Esophagus muscularis mucosa (tissue), 4 donors: ENCODE data around the gene UPF2. TPM values are rescaled to one million over a fixed set of nuclear protein-coding genes. Genes with fewer than 3 reads are reported as not detected.

Experiments
- DNase-seq: peaks from one replicate; pipeline ENCODE4 v3.0.0-alpha.2; 2017; ENCODE audit errors: extremely low spot score
- H3K27ac ChIP-seq, 4 donors: fragments of 200-600 bp; sonication (generic); replicated peaks in 1 of 4; 1 replicate in 3 of 4; 2 replicates in 1 of 4; pipeline ENCODE4 v1.5.1; 2016 to 2019; ENCODE audit warnings: mild to moderate bottlenecking in 1 of 4
- H3K27me3 ChIP-seq, 4 donors: fragments of 200-600 bp; sonication (generic); one replicate each; pipeline versions ENCODE4 v1.5.1 to v1.6.0; 2016 to 2019
- H3K36me3 ChIP-seq, 4 donors: fragments of 200-600 bp; sonication (generic); one replicate each; pipeline ENCODE4 v1.5.1; 2016 to 2019
- H3K4me1 ChIP-seq, 4 donors: fragments of 200-600 bp; sonication (generic); one replicate each; pipeline ENCODE4 v1.5.1; 2016 to 2019
- H3K4me3 ChIP-seq, 4 donors: fragments of 200-600 bp; sonication (generic); 1 replicate in 2 of 4; 2 replicates in 2 of 4; pipeline ENCODE4 v1.5.1; 2016 to 2019; ENCODE audit warnings: mild to moderate bottlenecking in 4 of 4, moderate library complexity in 1 of 4
- H3K9me3 ChIP-seq, 4 donors: fragments of 200-600 bp; sonication (generic); 1 replicate in 3 of 4; 2 replicates in 1 of 4; pipeline ENCODE4 v1.5.1; 2016 to 2019
- CTCF ChIP-seq, 3 experiments: fragments of 200-600 bp in 2 of 3; fragments of 450-650 bp in 1 of 3; sonication (generic) in 2 of 3; IDR thresholded peaks; one replicate each; pipeline ENCODE4 v1.5.1; 2017 to 2019; ENCODE audit warnings: antibody characterized with exemption in 3 of 3, mild to moderate bottlenecking in 2 of 3, moderate library complexity in 1 of 3
- EP300 ChIP-seq: sonication (generic); formaldehyde crosslinking; IDR thresholded peaks from one replicate; pipeline ENCODE4 v1.6.1; 2017; ENCODE audit warnings: antibody characterized with exemption
- POLR2A ChIP-seq: fragments of 450-650 bp; IDR thresholded peaks from one replicate; pipeline ENCODE4 v1.6.1; 2017; ENCODE audit warnings: antibody characterized with exemption, moderate library complexity, mild to moderate bottlenecking, low read depth
- POLR2AphosphoS5 ChIP-seq, 2 donors: sonication (generic); formaldehyde crosslinking; IDR thresholded peaks; one replicate each; pipeline ENCODE4 v1.6.1; 2017; ENCODE audit warnings: antibody characterized with exemption in 2 of 2
- WGBS: methylation state at CpG from one replicate; pipeline ENCODE4 v1.1.5; 2018; 5-methylcytosine and 5-hydroxymethylcytosine counted together
- intact Hi-C: fragments of 100-400 bp; cut with DNase I; formaldehyde crosslinking; loops from one replicate; pipeline ENCODE4 v1.15.1; 2023
- total RNA-seq, 4 donors: library from RNA; depleted of rRNA; stranded (reverse); fragments of >200 nt; gene quantifications; one replicate each; pipeline versions ENCODE4 v1.1.0 to v1.2.1, GENCODE V29; 2016

UPF2 gene
- total RNA-seq, 4 donors from 2014 or later = 26.0 to 38.6 (median 28.0) TPM

- intact Hi-C loops = no loop called here
- Histone ChIP-seq H3K4me1 (peaks cover 3 to 11% (median 6%) of the 10 kb centered on the region in 4 donors), H3K9me3 (no peaks in the 10 kb centered on the region), H3K4me3 (no peak overlapping the region), H3K27me3 (no peaks in the 10 kb centered on the region), H3K27ac (no peak overlapping the region), H3K36me3 (peaks cover 19 to 81% (median 57%) of the 10 kb centered on the region in 4 donors)
- DNase-seq = no peak
- WGBS = 91% methylated on average over 4 of the region's 4 CpGs
- no peak for TF ChIP-seq CTCF (IDR thresholded peaks at IDR 0.05)
- no peak for TF ChIP-seq POLR2A
- TF ChIP-seq EP300 = no peak
- no peak for TF ChIP-seq POLR2AphosphoS5 (IDR thresholded peaks at IDR 0.05)
These were observed 11.2 kb downstream of the UPF2 start for GRCh38 chr10:12031404-12031803.

DNA sequence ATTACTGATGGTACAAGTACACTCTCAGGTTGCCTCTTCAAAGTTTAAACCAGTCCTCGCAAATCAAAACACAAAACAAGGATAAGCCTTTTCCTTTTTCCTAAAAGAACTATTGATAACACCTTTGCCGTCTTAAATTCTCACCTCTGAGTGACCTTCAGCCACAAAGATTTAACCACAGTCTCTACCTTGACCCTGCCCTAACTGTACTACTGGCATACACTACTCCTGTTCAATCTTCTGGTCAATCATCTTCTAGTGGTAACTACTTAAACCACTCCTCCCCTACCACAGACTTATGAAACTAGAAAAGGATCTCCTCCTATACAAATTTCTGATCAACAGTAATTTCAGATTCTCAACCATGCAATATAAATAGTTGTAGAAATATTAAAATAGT is 15.1 kb downstream of the UPF2 start:
- Histone ChIP-seq H3K27me3 (no peaks in the 10 kb centered on the region), H3K9me3 (no peaks in the 10 kb centered on the region), H3K4me1 (peaks cover 0 to 15% (median 5%) of the 10 kb centered on the region in 4 donors), H3K36me3 (peaks cover 13 to 70% (median 34%) of the 10 kb centered on the region in 4 donors), H3K4me3 (no peak overlapping the region), H3K27ac (no peak overlapping the region)
- DNase-seq = no peak
- TF ChIP-seq CTCF (IDR thresholded peaks at IDR 0.05) (no peak), EP300 (no peak), POLR2A (no peak), POLR2AphosphoS5 (IDR thresholded peaks at IDR 0.05) (no peak)
- intact Hi-C loops = no loop called here
- 90% methylated on average over 2 of the region's 2 CpGs for WGBS

GRCh38 chr10:12025591-12025990 is 17.0 kb downstream of the UPF2 start:
- H3K4me3 ChIP-seq = no peak overlapping the region
- H3K36me3 ChIP-seq = peaks cover 10 to 56% (median 31%) of the 10 kb centered on the region in 4 donors
- TF ChIP-seq CTCF (IDR thresholded peaks at IDR 0.05) (no peak), POLR2AphosphoS5 (IDR thresholded peaks at IDR 0.05) (no peak), EP300 (no peak), POLR2A (no peak)
- no peaks in the 10 kb centered on the region for H3K9me3 ChIP-seq
- H3K4me1 ChIP-seq = peaks cover 0 to 11% (median 9%) of the 10 kb centered on the region in 4 donors
- no peaks in the 10 kb centered on the region for H3K27me3 ChIP-seq
- DNase-seq = no peak
- intact Hi-C loops = no loop called here
- H3K27ac ChIP-seq = no peak overlapping the region
- 90% methylated on average over 5 of the region's 5 CpGs for WGBS

DNA sequence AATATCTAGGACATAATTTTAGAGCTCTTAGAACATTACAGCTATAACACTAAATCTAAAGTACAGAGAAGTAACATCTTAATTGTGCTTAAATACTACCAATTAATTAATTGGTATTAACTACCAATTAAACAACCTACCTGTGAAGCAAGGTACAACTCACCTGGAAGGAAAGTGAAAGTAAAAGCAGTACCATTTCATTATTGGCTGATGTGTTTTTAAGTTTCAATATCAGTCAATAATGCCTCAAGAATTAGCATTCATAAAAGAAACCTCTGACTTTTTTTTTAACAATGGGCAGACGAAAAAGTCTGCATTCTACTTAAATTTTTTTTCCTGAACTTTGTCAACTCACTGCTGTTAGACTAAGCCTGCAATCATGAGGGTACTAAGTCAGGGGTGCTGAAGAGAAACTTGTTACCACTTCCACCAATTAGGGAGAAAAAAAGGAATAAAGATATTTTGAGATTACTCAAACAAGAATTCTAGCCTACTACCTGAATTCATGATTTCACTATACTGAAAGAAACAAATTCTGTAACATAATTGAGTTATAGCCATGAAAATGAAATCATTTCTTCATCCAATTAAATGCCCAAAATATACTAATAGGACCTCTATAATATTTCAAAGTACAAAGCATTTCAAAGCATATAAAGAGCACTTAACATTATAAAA is 19.9 kb downstream of the UPF2 start:
- Histone ChIP-seq H3K4me3 (no peak overlapping the region), H3K4me1 (peaks cover 0 to 33% (median 26%) of the 10 kb centered on the region in 4 donors), H3K27me3 (no peaks in the 10 kb centered on the region), H3K27ac (no peak overlapping the region), H3K9me3 (no peaks in the 10 kb centered on the region), H3K36me3 (peaks cover 0 to 34% (median 13%) of the 10 kb centered on the region in 4 donors)
- no peak for DNase-seq
- intact Hi-C loops = no loop called here
- WGBS = 74% methylated on average over 1 of the region's 1 CpG
- TF ChIP-seq POLR2AphosphoS5 (IDR thresholded peaks at IDR 0.05) (no peak), EP300 (no peak), POLR2A (no peak), CTCF (IDR thresholded peaks at IDR 0.05) (no peak)

- Histone ChIP-seq H3K4me1 (peaks cover 0 to 33% (median 22%) of the 10 kb centered on the region in 4 donors), H3K36me3 (peaks cover 0 to 19% (median 7%) of the 10 kb centered on the region in 4 donors), H3K4me3 (no peak overlapping the region), H3K9me3 (no peaks in the 10 kb centered on the region), H3K27ac (no peak overlapping the region), H3K27me3 (no peaks in the 10 kb centered on the region)
- TF ChIP-seq POLR2A (no peak), POLR2AphosphoS5 (IDR thresholded peaks at IDR 0.05) (no peak), EP300 (no peak), CTCF (IDR thresholded peaks at IDR 0.05) (no peak)
- 79% methylated on average over 2 of the region's 2 CpGs for WGBS
- intact Hi-C loops = no loop called here
- DNase-seq = no peak
These were observed 22.0 kb downstream of the UPF2 start for GRCh38 chr10:12020574-12020973.
